ENCODE results near the gene FKBP14.
"Not testable (repeated sequence)": the region's sequence is repeated elsewhere in the genome, so short reads cannot be mapped to it uniquely, and the experiment has no call there.

FKBP14 gene

DNA sequence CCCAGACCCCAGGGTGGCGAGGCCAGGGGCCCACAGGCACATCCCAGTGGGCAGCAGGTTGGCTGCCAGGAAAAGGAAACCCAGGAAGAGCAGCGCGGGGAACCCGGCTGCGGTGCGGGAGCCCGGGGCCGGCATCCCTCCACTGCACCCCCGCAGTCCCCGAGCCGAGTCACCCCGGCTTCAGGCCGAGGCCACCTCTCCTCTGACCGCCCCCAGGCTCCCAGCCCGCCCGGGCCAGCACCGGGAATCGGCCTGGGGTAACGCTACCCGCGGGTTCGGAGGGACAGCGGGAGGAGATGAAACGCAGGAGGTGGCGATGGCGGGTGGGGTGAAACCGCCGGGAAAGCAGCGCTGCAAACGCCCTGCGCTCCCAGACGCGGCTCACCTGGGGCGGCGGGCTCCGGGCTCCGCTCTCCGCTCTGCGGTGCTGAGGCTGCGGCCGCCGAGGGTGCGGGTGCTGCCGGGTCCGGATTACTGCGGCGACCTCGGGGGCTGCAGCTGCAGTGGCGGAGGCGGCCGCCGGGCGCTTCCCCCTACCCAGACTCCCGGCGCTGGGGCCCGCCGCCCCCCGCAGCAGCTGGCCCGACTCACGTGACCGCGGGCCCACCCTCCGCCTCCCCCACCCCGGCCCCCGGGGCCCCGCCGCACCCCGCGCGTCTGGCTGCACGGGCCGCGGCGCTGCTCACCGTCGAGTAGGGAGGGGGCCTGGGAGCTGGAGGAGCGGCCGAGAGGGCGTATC, 37.1 kb downstream of the FKBP14 start, which contains the start of gene SCRN1:
Gene SCRN1, minus strand, starts transcription at position 545 of the 739 bp plus-strand sequence. CDS start 20,734 bp downstream, outside the sequence.
- peak; percentile 74 for DNase-seq

DNA sequence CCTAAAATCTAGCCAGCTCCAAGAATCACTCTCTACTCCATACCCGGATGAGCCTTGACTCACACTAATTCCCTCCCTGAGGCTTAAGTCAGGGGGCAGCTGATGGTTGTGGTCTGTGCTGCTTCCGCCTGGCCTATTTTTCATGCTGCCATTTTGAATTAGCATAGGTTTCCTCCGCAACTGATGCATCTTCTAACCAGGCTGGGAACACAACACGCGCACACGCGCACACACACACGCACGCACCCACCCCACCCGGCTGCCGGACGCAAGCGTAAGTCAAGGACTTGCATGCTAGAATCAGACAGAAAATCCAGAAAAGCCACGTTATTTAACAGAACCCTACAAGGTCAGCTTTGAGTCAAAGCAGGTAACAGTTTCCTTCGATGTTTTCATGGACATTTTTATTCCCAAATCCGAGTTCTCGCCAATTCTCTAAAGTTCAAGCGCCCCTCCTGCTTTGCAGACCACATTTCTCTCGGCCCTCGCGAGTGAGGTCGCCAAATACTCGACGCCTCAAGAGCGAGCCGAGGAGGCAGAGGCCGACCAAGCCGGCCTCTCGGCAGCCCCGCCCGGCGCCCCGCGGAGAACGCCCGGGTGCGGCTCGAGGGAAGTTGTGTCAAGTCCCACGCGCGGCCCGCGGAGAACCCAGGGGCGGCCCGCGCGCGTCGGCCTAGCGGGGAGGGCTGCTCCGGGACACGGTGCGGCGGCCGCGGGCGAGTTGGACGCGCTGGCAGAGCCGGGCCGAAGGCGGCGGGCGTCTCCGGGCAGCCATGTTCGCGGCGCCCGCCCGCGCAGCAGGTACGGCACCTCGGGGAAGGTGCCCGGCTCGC, 37.9 kb downstream of the FKBP14 start:
- DNase-seq = peak; percentile 84

- DNase-seq = peak; percentile 39
Measured at GRCh38 chr7:29987811-29988317, 38.6 kb downstream of the FKBP14 start.

DNA sequence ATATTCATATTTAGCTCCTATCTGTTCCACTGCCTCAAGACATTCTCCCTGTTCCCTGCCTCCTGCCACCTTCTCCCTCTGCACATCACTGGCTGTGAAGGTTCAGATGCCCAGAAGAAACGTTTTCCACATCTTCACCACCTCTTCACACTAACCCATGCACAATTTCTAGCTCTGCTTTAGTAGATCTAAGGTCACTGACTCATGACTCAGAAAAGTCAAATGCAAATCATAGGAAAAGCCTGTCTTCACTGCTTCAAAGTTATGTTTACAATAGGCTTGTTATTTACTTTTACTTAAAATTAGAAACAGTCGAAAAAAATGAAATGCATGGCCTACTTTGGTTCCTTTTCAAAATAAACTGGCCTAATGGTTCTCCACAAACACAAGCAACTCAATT, 39.4 kb downstream of the FKBP14 start:
- DNase-seq = peak; percentile 21

- DNase-seq = no peak
Measured at GRCh38 chr7:29980151-29980550, 46.4 kb downstream of the FKBP14 start.

DNA sequence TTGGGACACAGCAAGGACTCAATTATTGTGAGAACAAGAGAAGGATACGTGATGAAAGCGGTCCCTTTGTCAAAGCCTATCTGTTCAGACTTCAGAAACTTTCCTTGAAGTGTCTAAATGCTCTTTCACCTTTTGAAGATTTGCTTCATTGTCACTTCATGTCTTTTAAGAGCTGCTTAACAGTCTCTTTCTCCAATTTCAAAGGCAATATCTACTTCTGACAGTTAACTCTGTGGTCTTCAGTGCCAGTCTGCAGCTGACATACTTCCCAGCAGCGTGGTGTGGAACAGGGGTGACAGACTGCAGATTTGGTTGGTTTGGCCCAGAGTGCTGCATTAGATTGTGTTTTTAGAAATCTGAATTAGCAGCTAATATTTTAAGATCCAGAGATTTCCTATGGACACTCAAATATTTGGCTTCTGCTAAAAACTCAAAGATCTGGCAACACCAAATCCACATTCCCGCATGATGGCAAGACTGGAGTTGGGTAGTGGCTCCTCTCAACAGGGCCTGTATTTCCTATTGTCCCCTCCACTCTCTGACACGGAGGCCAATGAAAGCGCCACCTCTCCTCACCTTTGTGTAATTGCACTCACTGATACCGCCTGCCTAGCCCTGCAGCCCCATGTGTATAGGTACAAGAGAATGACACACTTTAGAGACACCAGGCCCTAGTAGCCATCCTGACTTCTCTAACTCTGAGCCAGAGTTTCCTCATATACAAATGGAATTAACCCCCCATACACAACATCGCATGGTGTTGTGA, 48.4 kb downstream of the FKBP14 start:
- DNase-seq = peak; percentile 28

DNA sequence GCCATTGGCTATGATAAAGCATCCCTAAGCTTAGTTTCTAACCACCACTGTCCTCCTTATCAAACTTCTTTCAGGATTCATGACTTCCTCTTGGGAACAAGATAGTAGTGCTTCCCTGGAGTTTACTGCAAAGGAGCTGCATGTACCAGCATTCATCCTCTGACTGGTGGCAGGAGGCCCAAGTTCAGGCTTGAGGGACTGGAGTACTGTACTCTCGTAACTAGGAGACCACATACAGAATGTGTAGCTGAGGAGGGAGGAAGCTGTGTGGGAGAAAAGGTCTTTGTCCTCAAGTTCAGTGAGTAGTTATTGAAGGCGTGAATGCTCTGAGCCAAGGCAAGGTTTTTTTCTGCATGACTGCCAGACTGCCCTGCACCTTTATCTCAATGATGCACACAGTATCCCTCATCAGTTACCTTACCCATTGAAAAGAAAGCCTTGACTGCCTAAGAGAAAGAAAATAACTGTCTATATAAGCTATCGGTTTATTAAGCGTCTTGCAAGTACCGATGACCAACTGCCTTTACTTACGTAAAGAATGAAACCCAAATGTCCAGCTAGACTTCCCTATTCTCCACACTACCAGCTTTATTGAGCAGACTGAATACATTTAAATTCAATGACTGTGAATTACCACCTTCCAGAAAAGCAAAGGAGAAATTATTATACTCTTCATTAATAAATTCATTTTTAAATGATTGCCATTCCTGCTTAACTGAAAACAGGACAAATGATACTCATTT, 49.7 kb downstream of the FKBP14 start:
- DNase-seq = peak; percentile 32

DNA sequence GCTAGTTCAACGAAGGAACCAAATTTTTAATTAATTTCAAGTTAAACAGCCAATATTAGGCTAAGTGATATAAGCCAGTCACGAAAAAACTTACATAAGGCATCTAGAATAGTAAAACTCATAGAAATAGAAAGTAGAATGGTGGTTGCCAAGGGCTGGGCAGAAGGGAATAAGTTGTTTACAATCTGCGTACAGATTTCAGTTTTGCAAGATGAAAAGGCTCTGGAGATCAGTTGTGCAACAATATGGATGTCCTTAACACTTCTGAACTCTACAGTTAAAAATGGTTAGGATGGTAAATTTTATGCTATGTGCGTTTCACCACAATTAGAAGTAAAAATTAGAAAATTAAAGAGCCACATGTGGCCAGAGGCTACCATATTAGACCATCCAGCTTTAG, 50.2 kb downstream of the FKBP14 start:
- no peak for DNase-seq

DNA sequence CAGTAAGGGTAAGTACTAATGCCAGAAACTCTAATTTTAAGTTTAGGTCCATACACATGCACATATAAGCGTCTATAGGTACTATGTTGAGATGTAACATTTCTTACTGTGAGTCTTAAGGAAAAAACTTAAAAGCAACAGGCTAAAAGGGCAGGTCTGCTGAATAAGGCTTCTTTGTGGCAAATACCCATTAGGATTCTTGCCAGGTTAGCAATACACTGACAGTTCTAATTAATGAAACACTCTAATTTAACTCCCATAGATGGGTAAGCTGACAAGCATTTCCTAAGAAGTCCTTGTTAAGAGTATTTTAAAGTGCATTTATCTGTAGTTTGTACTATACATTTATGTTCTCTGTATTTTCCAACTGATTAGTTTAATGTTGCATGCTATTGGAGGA, 50.9 kb downstream of the FKBP14 start:
- no peak for DNase-seq

- DNase-seq = no peak
Measured at GRCh38 chr7:29974286-29974685, 52.2 kb downstream of the FKBP14 start.

DNA sequence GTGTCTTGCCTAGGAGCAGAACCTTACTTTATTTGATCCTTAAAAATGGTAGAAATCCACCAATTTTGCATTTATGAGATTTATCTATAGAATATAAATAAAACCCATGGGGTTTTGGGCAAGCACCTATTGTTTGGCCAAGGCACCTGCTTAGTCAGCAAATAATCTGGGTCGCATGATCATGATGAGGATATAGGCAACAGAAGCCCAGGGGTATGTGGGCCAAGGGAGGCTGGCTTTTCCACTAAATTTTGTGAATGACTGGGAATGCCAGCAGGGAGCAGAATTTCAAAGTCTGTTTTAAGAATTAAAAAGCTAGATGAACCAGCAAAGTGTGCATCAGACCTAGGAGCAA, 54.2 kb downstream of the FKBP14 start:
- no peak for DNase-seq

DNA sequence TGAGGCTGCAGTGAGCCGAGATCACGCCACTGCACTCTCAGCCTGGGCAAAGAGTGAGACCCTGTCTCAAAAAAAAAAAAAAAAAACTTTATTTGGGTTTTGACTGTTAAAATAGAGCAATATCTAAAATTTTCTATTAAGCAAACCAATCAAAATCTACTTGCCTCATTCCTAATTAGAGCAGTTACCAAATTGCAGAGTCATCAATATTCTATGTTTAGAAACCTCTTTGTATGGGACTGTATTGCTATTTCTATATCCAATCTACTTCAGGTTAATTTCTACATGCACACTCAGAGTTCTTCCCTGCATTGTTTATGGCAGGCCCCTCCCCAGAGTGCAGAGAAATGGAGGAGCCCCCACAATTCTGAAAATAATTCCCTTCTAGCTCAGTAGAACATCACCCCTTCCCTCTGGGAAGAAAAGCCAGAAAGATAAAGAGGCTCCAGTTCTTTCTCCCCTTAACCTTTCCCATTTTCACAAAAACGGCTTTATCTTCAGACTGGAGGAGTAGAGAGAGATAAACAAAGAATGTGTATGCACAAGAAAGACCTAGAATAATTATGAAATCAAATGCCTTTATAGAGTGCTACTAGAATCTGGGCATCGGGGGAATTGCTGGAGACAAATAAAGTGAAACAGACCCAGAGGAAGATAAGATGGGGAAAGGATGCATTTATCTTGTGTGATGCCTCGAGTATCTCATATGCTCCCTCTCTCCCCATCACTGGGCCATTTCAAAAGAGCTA, 54.8 kb downstream of the FKBP14 start:
- no peak for DNase-seq

- no peak for DNase-seq
Measured at GRCh38 chr7:29970158-29970557, 56.3 kb downstream of the FKBP14 start.

DNA sequence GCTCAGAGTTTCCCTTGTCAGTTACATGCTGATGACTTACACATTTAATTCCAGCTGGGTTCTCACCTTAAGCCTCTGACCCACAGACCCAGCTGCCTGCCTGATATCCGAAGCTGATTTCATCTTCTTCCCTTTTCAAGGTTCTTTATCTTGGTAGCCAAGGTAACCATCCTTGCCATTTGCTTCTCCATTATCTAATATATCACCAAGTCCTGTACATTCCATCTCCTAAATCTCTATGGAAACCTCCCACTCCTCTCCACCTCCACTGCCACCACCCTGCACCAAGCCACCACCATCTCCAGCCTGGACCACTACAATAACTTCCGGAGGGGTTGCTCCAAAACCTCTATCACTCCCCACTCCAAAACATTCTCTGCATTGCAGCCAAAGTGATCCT, 56.8 kb downstream of the FKBP14 start:
- no peak for DNase-seq

- DNase-seq = no peak
Measured at GRCh38 chr7:29968683-29969395, 57.7 kb downstream of the FKBP14 start.

GRCh38 chr7:29965030-29965429, 61.5 kb downstream of the FKBP14 start:
- no peak for DNase-seq

- DNase-seq = no peak
Measured at GRCh38 chr7:29962035-29962434, 64.5 kb downstream of the FKBP14 start.

DNA sequence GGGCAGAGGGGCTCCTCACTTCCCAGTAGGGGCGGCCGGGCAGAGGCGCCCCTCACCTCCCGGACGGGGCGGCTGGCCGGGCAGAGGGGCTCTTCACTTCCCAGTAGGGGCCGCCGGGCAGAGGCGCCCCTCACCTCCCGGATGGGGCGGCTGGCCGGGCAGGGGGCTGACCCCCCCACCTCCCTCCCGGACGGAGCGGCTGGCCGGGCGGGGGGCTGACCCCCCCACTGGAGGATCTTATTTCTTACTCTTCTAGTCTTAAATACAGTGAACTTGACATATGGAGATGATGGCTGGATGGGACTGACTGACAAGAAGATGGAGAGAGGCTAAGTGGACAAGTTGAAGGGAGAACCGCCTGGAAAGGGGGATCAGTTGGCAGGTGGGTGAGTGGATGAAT, 64.9 kb downstream of the FKBP14 start:
- not testable (repeated sequence) for DNase-seq
